GM19351 (cell line): ENCODE data around the gene KRTAP6-1.

Experiments
- ATAC-seq: cut with Tn5 transposase; IDR thresholded peaks from one replicate; pipeline ENCODE4 v1.9.1; 2021; ENCODE audit warnings: mild to moderate bottlenecking, moderate library complexity; ENCODE audit not compliant: unreplicated experiment

Gene KRTAP6-1, protein sequence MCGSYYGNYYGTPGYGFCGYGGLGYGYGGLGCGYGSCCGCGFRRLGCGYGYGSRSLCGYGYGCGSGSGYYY

DNA sequence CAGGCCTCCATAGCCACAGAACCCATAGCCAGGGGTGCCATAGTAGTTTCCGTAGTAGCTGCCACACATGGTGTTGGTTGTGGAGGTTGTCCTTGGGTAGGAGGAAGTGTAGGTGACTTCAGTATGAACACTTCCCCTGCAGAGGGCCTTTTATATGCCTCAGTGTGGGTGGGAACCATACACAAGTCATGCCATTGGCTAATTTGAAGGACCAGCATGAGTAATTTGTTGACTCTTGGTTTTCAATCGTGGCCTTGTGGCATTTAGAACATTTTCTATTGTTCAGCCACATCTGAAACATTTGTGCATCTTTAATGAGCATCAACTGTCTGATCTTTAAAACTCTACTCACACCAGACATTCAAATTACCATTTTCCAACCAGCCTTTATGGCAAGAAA, at the start of gene KRTAP6-1:
TSS of gene KRTAP6-1 (minus strand) at position 95 of the 400 bp plus-strand sequence. CDS start at position 69, 26 bp downstream.
- no peak for ATAC-seq

DNA sequence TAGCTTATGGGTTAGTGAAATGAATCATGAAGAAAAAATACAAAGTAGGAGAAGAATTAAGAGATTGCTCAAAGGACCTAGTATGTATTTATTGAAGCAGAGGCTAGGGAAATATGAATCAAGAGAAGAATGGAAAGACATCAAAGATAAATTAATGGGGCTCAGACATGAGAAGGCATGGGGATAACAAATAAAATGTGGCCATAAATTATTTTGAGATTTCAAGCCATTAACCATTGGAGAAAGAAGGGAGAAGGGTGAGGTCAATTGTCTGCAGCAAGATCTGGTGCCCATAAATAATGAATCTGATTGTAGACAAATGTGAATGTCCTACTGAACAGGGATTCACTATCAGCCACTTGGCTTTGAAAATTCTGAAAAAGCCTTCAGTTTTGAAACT, 39.2 kb upstream of the KRTAP6-1 start:
- ATAC-seq: no peak

DNA sequence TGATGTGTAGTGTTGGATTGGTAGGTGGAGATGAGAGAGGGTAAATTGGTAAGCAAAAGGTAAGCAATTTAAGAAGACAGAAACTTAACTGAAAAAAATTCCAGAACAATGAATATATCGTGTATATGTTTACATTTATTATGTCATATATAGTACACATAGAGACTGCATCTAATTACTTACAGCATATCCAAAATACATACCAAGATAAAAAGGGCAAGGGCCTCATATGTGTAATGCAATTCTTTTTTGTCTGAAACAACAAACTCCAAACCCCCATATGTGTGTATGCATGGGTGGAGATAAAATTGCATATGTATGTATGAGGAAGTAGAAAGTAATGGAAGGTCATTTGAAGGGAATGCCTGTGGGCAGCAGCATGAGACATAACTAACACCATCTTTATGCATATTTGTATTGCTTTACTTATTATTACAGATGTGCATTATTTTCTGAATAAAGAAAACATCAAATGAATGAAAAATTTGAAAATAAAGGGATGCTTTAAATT, 33.2 kb upstream of the KRTAP6-1 start:
- no peak for ATAC-seq

DNA sequence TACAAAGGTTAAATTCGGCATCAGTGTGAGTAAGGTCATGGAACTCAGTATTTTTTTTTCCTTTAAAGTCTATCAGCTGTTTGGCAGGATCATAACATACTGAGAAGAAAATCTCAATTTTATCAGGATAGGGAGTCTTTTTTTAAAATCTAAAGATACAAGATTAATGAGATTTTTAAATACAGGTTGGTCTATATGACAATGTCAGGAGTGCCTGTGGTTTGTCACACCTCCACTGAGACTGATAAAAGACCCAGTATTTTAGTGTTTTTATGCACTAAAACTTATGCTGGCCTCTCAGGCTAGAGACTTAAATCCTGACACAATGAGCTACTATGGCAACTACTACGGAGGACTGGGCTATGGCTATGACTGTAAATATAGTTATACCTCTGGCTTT, 28.8 kb upstream of the KRTAP6-1 start, which contains the start of gene KRTAP20-3:
TSS of gene KRTAP20-3 (plus strand) at position 301 of the 400 bp plus-strand sequence.
- no peak for ATAC-seq

DNA sequence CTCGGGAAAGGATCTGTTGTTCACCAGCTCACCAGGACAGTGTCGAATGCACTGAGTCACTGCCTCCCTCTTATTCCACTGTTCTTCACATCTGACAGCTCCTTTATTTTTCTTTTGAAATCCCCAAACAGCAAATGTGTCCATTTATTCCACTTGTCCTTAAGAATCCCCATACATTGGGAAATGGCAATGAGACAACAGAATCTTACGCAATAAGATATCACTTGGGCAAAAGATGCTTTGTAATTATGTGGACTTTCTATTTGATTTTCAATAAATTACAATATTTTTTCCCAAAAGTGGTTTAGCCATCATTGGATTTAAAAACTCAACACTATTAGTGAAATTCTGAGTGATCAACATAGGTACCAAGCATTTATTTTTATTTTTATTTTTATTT, 25.0 kb upstream of the KRTAP6-1 start:
- ATAC-seq: no peak

DNA sequence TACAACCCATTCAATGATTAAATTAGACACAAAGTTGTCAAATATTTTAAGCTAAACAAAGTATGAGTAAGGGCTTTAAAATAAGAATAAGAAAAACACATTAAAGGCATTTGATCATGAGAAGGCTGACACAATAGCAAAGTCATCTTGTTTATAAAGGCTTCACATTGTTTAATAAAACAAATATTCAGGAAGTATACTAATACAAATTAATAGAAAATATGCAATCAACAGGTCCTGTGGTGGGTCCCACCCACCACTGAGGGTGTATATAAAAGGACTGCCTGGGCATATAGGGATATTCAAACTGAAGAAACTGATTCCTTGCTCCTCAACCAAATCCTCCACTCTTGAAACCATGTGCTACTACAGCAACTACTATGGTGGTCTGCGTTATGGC, 21.2 kb upstream of the KRTAP6-1 start, which contains the start of gene KRTAP20-2:
TSS of gene KRTAP20-2 (plus strand) at position 301 of the 400 bp plus-strand sequence. CDS start at position 359, 58 bp downstream.
- no peak for ATAC-seq

DNA sequence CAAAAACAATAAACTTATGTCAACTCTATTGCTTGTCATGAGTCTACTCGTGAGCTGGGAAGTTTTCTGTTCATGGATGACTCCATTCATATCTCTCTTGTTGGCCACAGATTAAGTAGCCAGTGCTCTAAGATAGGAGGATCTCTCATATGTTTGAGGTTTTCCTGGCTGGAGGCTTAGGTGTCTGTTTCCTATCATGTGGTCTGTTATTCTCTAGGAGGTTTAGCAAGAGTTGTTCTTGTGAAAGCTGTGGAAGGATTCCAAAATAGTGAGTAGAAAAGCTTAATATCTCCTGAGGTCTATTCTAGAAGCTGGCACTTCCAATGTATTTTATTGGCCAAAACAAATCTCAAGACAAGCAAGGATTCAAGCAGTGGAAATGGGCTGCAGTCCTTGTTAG, 15.5 kb upstream of the KRTAP6-1 start:
- ATAC-seq: no peak

DNA sequence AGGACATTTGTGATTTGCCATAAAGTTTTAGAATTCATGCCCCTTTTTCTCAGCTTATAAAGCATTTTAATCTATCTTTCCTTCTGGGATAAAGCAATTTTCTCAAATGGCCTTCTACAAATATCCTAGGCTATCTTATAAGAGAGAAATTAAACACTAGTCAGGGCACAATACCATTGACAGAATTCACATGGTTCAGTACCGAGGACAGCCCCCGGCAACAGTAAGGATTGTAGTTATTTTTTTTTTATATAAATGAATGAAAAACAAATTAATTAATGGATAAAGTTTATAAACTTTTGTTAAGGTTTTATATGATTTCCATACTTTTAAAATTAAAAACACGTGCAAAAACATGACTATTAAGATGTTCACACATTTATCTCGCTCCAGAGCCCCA, 14.4 kb upstream of the KRTAP6-1 start:
- ATAC-seq: no peak

DNA sequence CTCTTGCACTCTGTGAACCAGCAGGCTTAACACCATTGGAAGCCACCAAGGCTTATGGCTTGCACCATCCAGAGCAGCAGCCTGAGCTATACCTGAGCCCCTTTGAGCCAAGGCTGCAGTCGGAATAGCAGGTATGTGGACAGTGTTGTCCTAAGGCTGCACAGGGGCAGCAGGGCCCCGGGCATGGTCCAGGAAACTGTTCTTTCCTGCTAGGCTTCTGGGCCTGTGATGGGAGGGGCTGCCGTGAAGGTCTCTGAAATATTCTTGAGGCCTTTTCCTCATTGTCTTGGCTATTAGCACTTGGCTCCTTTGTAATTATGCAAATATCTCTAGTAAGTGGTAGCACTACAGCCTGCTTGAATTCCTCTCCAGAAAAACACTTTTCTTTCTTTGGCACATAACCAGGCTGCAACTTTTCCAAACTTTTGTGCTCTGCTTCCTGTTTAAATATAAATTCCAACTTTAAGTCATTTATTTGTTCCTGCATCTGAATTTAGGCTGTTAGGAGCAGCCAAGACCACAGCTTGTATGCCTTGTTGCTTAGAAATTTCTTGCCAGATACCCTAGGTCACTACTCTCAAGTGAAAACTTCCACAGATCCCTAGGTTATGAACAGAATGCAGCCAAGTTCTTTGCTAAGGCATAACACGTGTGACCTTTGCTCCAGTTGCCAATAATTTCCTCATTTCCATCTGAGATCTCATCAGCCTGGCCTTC, 11.9 kb upstream of the KRTAP6-1 start:
- no peak for ATAC-seq

DNA sequence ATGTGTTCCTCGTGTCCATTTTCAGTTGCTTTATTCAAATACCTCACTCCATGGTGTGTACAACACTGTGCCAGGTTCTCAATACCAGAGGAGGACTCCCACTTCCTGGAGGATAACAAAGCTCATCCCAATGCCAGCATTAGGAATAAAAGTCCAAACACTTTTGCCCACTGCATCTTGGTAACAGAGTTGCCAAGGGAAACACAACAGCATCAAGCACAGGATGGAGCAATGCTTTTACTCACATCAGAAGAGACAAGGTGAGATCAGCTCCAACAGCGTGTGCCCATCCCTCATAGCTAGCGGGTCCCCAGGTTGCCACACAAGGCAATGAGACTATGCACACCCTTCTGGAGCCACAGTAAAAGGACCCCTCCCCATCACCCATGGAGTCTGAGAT, 9.6 kb upstream of the KRTAP6-1 start:
- ATAC-seq: no peak

DNA sequence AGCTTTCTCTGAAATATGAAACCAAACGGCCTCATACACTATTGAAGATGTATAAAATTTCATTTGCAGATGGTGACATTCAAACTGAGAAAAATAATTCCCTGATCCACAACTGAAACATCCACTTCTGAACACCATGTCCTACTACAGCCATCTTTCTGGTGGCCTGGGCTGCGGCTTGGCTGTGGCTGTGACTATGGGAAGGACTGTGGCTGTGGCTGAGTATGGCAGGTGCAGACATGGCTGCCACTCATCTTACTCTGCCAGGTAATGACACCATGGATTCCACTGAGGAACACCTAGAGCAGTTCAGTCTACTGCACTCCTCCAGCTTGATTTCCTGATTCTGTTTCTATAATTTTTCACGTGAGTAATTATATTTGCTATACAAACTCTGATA, 6.8 kb upstream of the KRTAP6-1 start, which contains the start of gene KRTAP20-4:
TSS of gene KRTAP20-4 (plus strand) at position 106 of the 400 bp plus-strand sequence.
- no peak for ATAC-seq

DNA sequence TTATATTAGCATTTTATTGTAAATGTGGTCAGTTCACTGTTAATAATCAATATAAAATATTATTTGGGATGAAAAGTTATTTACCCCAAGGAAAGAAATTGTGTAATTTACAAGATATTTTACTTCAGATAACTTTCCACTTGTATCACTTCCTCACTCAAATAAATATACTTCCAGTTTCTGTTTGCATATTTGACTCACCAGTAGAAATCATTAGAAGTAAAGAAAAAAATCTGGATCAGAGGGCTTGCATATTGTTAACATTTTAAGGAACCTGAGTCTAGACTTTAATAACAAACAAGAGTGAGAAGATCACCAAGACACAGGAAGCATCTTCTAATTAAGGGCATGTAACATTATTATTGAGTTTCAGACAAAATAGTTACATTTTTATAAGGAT, 6.3 kb upstream of the KRTAP6-1 start:
- ATAC-seq: no peak

DNA sequence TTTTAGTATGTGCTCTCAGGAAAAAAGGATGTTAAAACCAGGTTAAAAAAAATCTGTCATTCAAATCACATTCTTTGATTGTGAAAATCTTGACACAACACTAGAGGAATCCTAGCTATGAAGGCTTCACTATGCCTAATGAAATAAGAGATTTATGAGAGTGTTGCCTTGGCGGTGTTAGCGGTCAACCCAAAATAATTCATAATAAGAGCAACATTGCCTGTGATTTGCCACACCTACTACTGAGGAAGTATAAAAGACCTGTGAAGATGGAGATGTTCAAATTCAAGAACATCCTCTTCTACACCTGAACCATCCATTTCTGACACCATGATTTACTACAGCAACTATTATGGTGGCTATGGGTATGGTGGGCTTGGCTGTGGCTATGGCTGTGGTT, 2.4 kb upstream of the KRTAP6-1 start, which contains the start of gene KRTAP20-1:
TSS of gene KRTAP20-1 (plus strand) at position 301 of the 400 bp plus-strand sequence. CDS start at position 331, 30 bp downstream.
- ATAC-seq: no peak

DNA sequence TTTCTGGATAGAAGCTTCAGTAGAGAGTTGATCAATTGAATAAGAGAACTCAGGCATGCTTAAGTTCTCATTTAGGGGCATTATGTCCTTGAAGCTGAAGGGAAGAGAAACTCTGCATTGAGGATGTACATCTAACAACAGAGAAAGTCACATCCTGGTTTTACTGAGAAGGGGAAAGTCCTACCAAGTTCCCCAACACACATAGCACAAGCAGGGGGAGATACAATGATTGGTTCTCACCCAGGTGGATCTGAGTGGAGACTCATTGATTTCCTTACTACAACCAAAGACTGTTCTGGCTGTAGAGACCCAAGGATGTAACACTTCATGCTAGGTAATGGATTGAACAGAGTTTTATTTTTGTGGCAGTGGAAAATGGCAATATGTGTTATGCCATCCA, 1.5 kb upstream of the KRTAP6-1 start:
- no peak for ATAC-seq

DNA sequence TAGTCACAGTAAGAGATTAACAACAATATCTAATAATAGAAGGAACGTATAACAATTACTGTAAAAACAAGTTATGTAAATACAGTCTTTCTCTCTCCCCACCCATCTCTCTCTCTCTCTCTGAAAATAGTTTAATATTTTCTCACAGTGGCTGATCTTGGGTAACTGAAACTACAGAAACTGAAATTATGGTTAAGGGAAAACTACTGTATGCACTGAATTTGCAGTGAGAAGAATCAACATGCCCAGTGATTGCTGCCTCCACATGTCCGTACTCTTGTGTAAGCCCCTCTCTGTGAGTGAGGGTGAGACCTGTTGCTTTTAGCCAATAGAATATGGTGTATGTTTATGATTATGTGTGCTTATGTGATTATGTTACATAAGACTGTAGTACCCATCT, 1.6 kb downstream of the KRTAP6-1 start:
- no peak for ATAC-seq

DNA sequence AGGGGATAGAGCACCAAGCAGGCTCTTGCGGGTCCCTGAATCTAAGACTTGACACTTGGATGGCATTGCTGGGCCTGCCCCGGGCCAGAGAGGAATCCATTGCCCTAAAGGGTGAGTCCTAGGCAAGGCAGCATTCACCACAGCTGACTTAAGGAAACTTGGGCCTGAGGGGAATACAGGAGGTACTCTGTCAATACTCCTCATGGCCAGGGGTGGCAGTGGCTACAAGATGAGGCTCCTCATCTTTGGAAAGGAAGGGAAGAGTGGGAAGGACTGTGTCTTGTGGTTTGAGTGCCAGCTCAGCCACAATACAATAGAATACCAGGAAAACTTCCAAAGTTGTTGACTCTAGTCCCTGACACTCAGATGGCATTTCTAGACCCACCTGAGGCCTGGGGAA, 7.8 kb downstream of the KRTAP6-1 start:
- no peak for ATAC-seq

DNA sequence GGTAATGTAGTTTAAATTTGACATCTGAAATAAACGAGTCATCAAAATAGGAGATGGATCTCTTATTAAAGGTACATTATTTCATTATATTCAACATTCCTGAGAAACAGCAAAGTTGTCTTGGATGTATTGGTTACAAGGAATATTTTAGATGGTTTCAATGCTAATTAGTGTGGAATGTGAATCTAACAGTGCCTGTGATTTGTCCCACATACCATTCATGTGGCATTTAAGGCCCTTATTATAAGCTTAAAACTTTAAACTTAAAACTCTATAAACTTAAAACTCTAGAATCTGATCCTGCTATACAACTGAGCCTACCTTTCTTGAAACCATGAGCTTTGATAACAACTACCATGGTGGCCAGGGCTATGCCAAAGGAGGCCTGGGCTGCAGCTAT, 12.9 kb downstream of the KRTAP6-1 start, which contains the start of gene KRTAP22-1:
TSS of gene KRTAP22-1 (plus strand) at position 301 of the 400 bp plus-strand sequence.
- ATAC-seq: no peak

DNA sequence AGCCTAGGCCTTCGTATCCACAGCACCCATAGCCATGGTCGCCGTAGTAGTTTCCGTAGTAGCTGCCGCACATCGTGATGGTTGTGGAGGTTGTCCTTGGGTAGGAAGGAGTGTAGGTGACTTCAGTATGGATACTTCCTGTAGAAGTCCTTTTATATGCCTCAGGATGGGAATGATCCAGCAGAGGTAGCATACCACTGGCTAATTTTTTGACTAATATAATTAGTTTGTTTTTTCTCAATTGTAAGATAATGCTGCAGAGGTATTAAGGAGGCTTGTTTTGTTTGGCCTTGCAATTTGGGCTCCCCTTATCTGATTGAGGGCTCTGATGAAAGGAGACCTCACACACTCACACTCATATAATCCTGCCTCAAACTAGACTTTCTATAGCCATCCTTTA, 14.9 kb downstream of the KRTAP6-1 start, which contains the start of gene KRTAP6-2:
TSS of gene KRTAP6-2 (minus strand) at position 101 of the 400 bp plus-strand sequence. CDS start at position 73, 28 bp downstream.
- ATAC-seq: no peak

DNA sequence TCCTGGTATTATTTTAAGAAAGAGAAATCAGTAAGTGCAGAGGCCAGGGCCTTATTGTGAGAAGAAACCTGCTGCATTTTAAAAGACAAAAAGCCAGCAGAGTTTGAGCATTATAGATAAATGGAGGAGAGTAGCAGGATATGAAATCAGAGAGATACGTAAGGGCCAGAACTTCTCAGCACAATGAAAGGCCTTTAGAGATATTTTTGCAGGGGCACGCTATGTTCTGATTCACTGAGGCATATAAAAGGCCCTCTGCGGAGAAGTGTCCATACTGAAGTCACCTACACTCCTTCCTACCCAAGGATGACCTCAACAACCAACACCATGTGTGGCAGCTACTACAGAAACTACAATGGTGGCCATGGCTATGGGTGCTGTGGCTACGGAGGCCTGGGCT, 21.6 kb downstream of the KRTAP6-1 start, which contains the start of gene KRTAP6-3:
TSS of gene KRTAP6-3 (plus strand) at position 301 of the 400 bp plus-strand sequence. CDS start at position 307, 6 bp downstream.
- no peak for ATAC-seq

DNA sequence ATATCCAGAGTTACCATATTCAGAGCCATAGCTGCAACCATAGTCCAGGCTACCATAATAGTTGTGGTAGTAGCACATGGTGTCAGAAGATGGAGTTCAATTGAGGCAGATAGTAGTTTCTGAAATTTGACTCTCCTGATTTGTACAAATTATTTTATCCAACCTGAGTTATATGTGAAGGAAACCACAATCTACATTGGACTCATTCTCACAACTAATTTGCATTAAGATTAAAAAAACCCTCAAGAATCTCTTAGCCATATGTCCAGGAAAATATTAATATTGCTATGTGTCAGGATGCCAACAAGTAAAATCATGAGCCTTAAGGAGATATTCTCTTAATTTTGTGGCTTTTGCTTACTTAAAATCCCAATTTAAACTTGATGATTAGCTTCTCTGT, 23.4 kb downstream of the KRTAP6-1 start, which contains the start of gene KRTAP22-2:
TSS of gene KRTAP22-2 (minus strand) at position 101 of the 400 bp plus-strand sequence.
- no peak for ATAC-seq

DNA sequence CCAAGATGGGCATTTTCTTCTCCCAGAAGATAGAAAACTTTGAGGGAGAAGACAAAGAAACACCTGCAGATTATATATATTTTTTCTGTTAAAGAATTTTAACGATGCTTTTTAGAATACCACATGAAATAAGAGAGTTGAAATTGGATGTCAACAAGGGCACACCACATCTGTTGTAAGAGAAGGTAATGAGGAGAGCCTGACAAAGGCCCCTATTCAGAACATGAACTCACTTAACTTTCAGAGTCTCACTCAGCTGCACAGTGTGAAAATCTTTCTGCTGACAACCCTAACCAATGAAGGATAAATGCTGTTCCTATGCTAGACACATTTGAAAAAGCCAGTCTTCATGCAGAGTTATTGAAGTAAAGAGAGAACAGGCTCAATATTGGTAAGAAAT, 30.9 kb downstream of the KRTAP6-1 start:
- no peak for ATAC-seq

DNA sequence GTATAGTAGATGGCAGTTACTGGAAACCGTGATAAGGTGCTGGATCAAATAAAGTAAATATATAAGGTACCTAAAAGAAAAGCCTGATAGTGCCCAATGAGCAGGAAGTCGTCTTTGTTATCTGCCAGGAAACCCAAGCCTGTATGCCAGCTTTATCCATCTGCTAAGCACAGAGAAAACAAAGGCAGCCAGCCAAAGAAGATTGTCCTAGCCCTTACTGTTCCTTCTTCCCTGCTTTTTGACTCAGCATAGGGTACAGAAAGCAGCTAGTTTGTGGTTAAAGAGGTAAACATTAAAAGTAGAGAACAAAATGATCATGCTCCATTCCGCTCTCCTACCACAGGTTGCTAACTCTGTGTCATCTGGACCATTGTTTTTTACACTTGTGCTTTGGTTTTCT, 33.6 kb downstream of the KRTAP6-1 start:
- ATAC-seq: no peak
